ENCODE data around the gene ROR1. TPM values are rescaled to one million over a fixed set of nuclear protein-coding genes. Genes with fewer than 3 reads are reported as not detected.

Gene ROR1
- total and polyA plus RNA-seq, 10 of the 15 experiments (the other 5 are each of a cell fraction or from before 2014, with no cell fraction given), result 0.02 to 0.08 (median 0.05) TPM; not detected in 6

- TF ChIP-seq CEBPZ (IDR thresholded peaks at IDR 0.05; ENCODE audit: low read depth, low read length) (no peak), SREBF2 (IDR thresholded peaks at IDR 0.05; ENCODE audit: low read length) (no peak)
Observed at GRCh38 chr1:63947904-63948303, 174.1 kb downstream of the ROR1 start (continued).

DNA sequence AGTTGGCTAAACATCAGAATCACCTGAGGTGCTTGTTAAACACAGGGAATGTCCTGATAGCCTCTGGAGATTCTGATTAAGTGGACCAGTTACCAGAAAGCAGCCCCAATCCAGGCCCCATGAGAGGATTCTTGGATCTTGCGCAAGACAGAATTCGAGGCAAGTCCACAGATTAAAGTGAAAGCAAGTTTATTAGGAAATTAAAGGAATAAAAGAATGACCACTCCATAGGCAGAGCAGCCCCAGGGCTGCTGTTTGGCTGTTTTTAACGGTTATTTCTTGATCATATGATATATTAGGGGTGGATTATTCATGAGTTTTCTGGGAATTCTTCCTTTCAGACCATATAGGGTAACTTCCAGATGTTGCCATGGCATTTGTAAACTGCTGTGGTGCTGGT, 176.2 kb downstream of the ROR1 start:
- in situ Hi-C loops (cut with MboI) (no loop called here), intact Hi-C loops (cut with micrococcal nuclease; ENCODE audit: unreplicated experiment) (no loop called here)
- no TSS peak for BruUV-seq (replicated peaks)
- FAIRE-seq (no peak), ATAC-seq (no peak), DNase-seq (ENCODE audit: low read depth, low spot score) (no peak)
- H3K9ac ChIP-seq (ENCODE audit: control insufficient read depth, insufficient read depth, low read length), result no peak overlapping the region
- no peak overlapping the region for H3K4me2 ChIP-seq (ENCODE audit: control insufficient read depth, insufficient read depth)
- no peaks in the 10 kb centered on the region for H4K20me1 ChIP-seq (ENCODE audit: control insufficient read depth, insufficient read depth)
- no peak overlapping the region for H3K27ac ChIP-seq (ENCODE audit: control insufficient read depth, insufficient read depth)
- no peaks in the 10 kb centered on the region for H3K9me3 ChIP-seq (replicated peaks; ENCODE audit: control insufficient read depth, insufficient read depth, low read length)
- TF ChIP-seq SREBF2 (IDR thresholded peaks at IDR 0.05; ENCODE audit: low read length) (no peak), NBN (IDR thresholded peaks at IDR 0.05) (no peak)
- no peak overlapping the region for H2AFZ ChIP-seq (ENCODE audit: control insufficient read depth, low read depth, low read length)
- no peak overlapping the region for H3K4me3 ChIP-seq
- ChIA-PET RAD21 (ENCODE audit: unreplicated experiment) (no interaction called here), POLR2A (no interaction called here), SMC1A (ENCODE audit: uncharacterized antibody, unreplicated experiment) (no interaction called here), CTCF (no interaction called here)
- H3K27me3 ChIP-seq (replicated peaks in 1 of 2; ENCODE audit: control insufficient read depth in 2 of 2, insufficient read depth in 2 of 2, low read length in 1 of 2), result peaks cover 0 to 1% of the 10 kb centered on the region in 2 experiments; a peak in 2 of 4 replicates
- no peaks in the 10 kb centered on the region for H3K4me1 ChIP-seq (ENCODE audit: control insufficient read depth, insufficient read depth, low read length)
- no peaks in the 10 kb centered on the region for H3K79me2 ChIP-seq (ENCODE audit: control insufficient read depth, insufficient read depth, low read length)
- no peaks in the 10 kb centered on the region for H3K36me3 ChIP-seq (ENCODE audit: control insufficient read depth in 2 of 2, insufficient read depth in 2 of 2, low read length in 1 of 2)
- 36% methylated on average over 3 of the region's 3 CpGs for WGBS (ENCODE audit: insufficient coverage, insufficient replicate concordance, low lambda C conversion rate, missing lambda C conversion rate)
